Measurements from ENCODE around the gene MYH6.
"Not testable (repeated sequence)": the region's sequence is repeated elsewhere in the genome, so short reads cannot be mapped to it uniquely, and the experiment has no call there.

MYH6 gene
- long read RNA-seq, result 0 reads

GRCh38 chr14:23407516-23408306 lies at the start of gene MYH6:
TSS of gene MYH6 (minus strand) at chr14:23408273. CDS start at chr14:23407223, 1,050 bp downstream.
- DNase-seq (ENCODE audit: low read depth in 1 of 2, low spot score in 1 of 2), result no peak
- no peak within 1 kb of the TSS for H3K27ac ChIP-seq (replicated peaks)
- H3K4me3 ChIP-seq (replicated peaks; ENCODE audit: insufficient read depth, low read length), result no peak within 1 kb of the TSS
- no peak for TF ChIP-seq GABPA (IDR thresholded peaks at IDR 0.05; ENCODE audit: low read depth)
- TF ChIP-seq CTCF (IDR thresholded peaks at IDR 0.05; ENCODE audit: insufficient read depth, low read length), result no peak
- no peak for TF ChIP-seq SPI1 (IDR thresholded peaks at IDR 0.05; ENCODE audit: borderline replicate concordance, low read depth)
- no peak for TF ChIP-seq POLR2AphosphoS5 (IDR thresholded peaks at IDR 0.05; ENCODE audit: low read depth)
- TF ChIP-seq REST (IDR thresholded peaks at IDR 0.05; ENCODE audit: insufficient replicate concordance, low read depth), result no peak
- H3K27me3 ChIP-seq (ENCODE audit: insufficient read depth, poor library complexity, severe bottlenecking), result no peaks in the 10 kb centered on the region

GRCh38 chr14:23456883-23457586 lies 49.0 kb upstream of the MYH6 start:
- not testable (repeated sequence) for DNase-seq (ENCODE audit: low read depth in 1 of 2, low spot score in 1 of 2); H3K27me3 ChIP-seq (ENCODE audit: insufficient read depth, poor library complexity, severe bottlenecking); H3K4me3 ChIP-seq (replicated peaks; ENCODE audit: insufficient read depth, low read length); H3K27ac ChIP-seq (replicated peaks)

GRCh38 chr14:23454445-23454856 lies 46.4 kb upstream of the MYH6 start:
- DNase-seq (ENCODE audit: low read depth in 1 of 2, low spot score in 1 of 2), result no peak
- no peak overlapping the region for H3K4me3 ChIP-seq (replicated peaks; ENCODE audit: insufficient read depth, low read length)
- H3K27ac ChIP-seq (replicated peaks), result no peak overlapping the region
- TF ChIP-seq GABPA (IDR thresholded peaks at IDR 0.05; ENCODE audit: low read depth), result no peak
- TF ChIP-seq SPI1 (IDR thresholded peaks at IDR 0.05; ENCODE audit: borderline replicate concordance, low read depth), result no peak
- no peak for TF ChIP-seq REST (IDR thresholded peaks at IDR 0.05; ENCODE audit: insufficient replicate concordance, low read depth)
- no peak for TF ChIP-seq CTCF (IDR thresholded peaks at IDR 0.05; ENCODE audit: insufficient read depth, low read length)
- no peak for TF ChIP-seq POLR2AphosphoS5 (IDR thresholded peaks at IDR 0.05; ENCODE audit: low read depth)
- H3K27me3 ChIP-seq (ENCODE audit: insufficient read depth, poor library complexity, severe bottlenecking), result peaks cover 2% of the 10 kb centered on the region

- Histone ChIP-seq H3K27ac (replicated peaks) (no peak overlapping the region), H3K4me3 (replicated peaks; ENCODE audit: insufficient read depth, low read length) (no peak overlapping the region), H3K27me3 (ENCODE audit: insufficient read depth, poor library complexity, severe bottlenecking) (no peaks in the 10 kb centered on the region)
- TF ChIP-seq REST (IDR thresholded peaks at IDR 0.05; ENCODE audit: insufficient replicate concordance, low read depth), result no peak
- no peak for DNase-seq (ENCODE audit: low read depth in 1 of 2, low spot score in 1 of 2)
Measured at GRCh38 chr14:23452237-23452636, 44.2 kb upstream of the MYH6 start.

Data from HL-60 (cell line).